Frontal cortex (tissue), 4 donors: ENCODE results near the gene FRMD4A. TPM values are rescaled to one million over a fixed set of nuclear protein-coding genes. Genes with fewer than 3 reads are reported as not detected.
"Not testable (repeated sequence)": the region's sequence is repeated elsewhere in the genome, so short reads cannot be mapped to it uniquely, and the experiment has no call there.

Experiments used
- DNase-seq, 2 donors: peaks; one replicate each; pipeline ENCODE4 v3.0.0; 2012; ENCODE audit warnings: low spot score in 2 of 2
- FAIRE-seq: peaks from 2 replicates; lab custom pipeline; 2012; peaks lifted over from hg19 to GRCh38; lab: Jason Lieb, UNC
- total RNA-seq: library from RNA; depleted of rRNA; stranded (reverse); fragments of >200 nt; gene quantifications from one replicate; pipeline ENCODE4 v1.2.3, GENCODE V29; 2014
- donor health status: control.
- donor health status: control.
- donor health status: control.

Gene FRMD4A
- total RNA-seq, 1 donor from 2014 or later: 69.7 TPM

GRCh38 chr10:13911821-13912520 is 418.8 kb downstream of the FRMD4A start:
- DNase-seq: no peak
- no peak for FAIRE-seq

- FAIRE-seq (no peak), DNase-seq (no peak)
Observed at GRCh38 chr10:13909516-13910258, 421.0 kb downstream of the FRMD4A start.

GRCh38 chr10:13908475-13908874 is 422.2 kb downstream of the FRMD4A start:
- no peak for FAIRE-seq

GRCh38 chr10:13907570-13907969 is 423.2 kb downstream of the FRMD4A start:
- no peak for FAIRE-seq
- DNase-seq: no peak

More at GRCh38 chr10:13908475-13908874, 422.2 kb downstream of the FRMD4A start:
- no peak for DNase-seq

GRCh38 chr10:13905281-13905680 is 425.4 kb downstream of the FRMD4A start:
- no peak for DNase-seq
- FAIRE-seq: no peak

GRCh38 chr10:13904064-13904463 is 426.7 kb downstream of the FRMD4A start:
- DNase-seq (no peak), FAIRE-seq (no peak)

GRCh38 chr10:13902868-13903587 is 427.7 kb downstream of the FRMD4A start:
- DNase-seq (no peak), FAIRE-seq (no peak)

- DNase-seq (no peak), FAIRE-seq (no peak)
Observed at GRCh38 chr10:13899941-13900340, 430.8 kb downstream of the FRMD4A start.

- DNase-seq, FAIRE-seq: not testable (repeated sequence)
Observed at GRCh38 chr10:13896146-13896545, 434.6 kb downstream of the FRMD4A start.

GRCh38 chr10:13894412-13895093 is 436.2 kb downstream of the FRMD4A start:
- FAIRE-seq: no peak
- DNase-seq: no peak

- FAIRE-seq (no peak), DNase-seq (no peak)
Observed at GRCh38 chr10:13893926-13894325, 436.8 kb downstream of the FRMD4A start.

- DNase-seq: no peak
- no peak for FAIRE-seq
Observed at GRCh38 chr10:13892871-13893270, 437.9 kb downstream of the FRMD4A start.

- FAIRE-seq: no peak
- peak in 1 of 2 donors; percentile 38 for DNase-seq
Observed at GRCh38 chr10:13892001-13892491, 438.7 kb downstream of the FRMD4A start.

- FAIRE-seq (no peak), DNase-seq (peak; percentile 68 to 72)
Observed at GRCh38 chr10:13891128-13892000, 439.4 kb downstream of the FRMD4A start.

- no peak for FAIRE-seq
- peak; percentile 46 to 48 for DNase-seq
Observed at GRCh38 chr10:13890233-13891127, 440.2 kb downstream of the FRMD4A start.

GRCh38 chr10:13887761-13888160 is 443.0 kb downstream of the FRMD4A start:
- FAIRE-seq (no peak), DNase-seq (no peak)

- FAIRE-seq (no peak), DNase-seq (peak; percentile 54 to 77)
Observed at GRCh38 chr10:13885238-13885990, 445.3 kb downstream of the FRMD4A start.
